GM23338 (cell line): ENCODE data around the gene BAIAP2. TPM values are rescaled to one million over a fixed set of nuclear protein-coding genes. Genes with fewer than 3 reads are reported as not detected.

ENCODE experiments used
- ATAC-seq: fragments of 200-7000 bp; cut with Tn5 transposase; 3 replicates; pipeline ENCODE4 v1.9.1; 2020
- DNase-seq: peaks from one replicate; pipeline ENCODE4 v3.0.0-alpha.2; 2015; ENCODE audit warnings: low spot score
- H2AFZ ChIP-seq: fragments of 200-600 bp; sonication (generic); 2 replicates; pipeline ENCODE4 v1.8.0; 2016; ENCODE audit warnings: antibody characterized with exemption, mild to moderate bottlenecking, moderate library complexity
- H3F3A ChIP-seq: fragments of 200-600 bp; sonication (generic); replicated peaks from 2 replicates; pipeline ENCODE4 v1.8.0; 2017; ENCODE audit warnings: antibody characterized with exemption, mixed run types, low read depth
- H3K27ac ChIP-seq: fragments of 200-600 bp; sonication (generic); 2 replicates; pipeline ENCODE4 v1.6.1; 2016; ENCODE audit warnings: low read depth
- H3K27me3 ChIP-seq: fragments of 200-600 bp; sonication (generic); 2 replicates; pipeline ENCODE4 v1.8.0; 2016; ENCODE audit warnings: mild to moderate bottlenecking, mixed run types, moderate library complexity; ENCODE audit not compliant: insufficient read depth
- H3K36me3 ChIP-seq: fragments of 200-600 bp; sonication (generic); 2 replicates; pipeline ENCODE4 v1.8.0; 2016; ENCODE audit warnings: mild to moderate bottlenecking; ENCODE audit not compliant: insufficient read depth
- H3K4me1 ChIP-seq: fragments of 200-600 bp; sonication (generic); 2 replicates; pipeline ENCODE4 v1.8.0; 2016; ENCODE audit warnings: mild to moderate bottlenecking, moderate library complexity; ENCODE audit not compliant: insufficient read depth
- H3K4me2 ChIP-seq: fragments of 200-600 bp; sonication (generic); 2 replicates; pipeline ENCODE4 v1.7.1; 2017; ENCODE audit warnings: mixed run types
- H3K4me3 ChIP-seq: fragments of 200-600 bp; sonication (generic); 2 replicates; pipeline ENCODE4 v1.6.1; 2016; ENCODE audit warnings: mixed run types
- H3K79me2 ChIP-seq: fragments of 200-600 bp; sonication (generic); replicated peaks from 2 replicates; pipeline ENCODE4 v1.8.0; 2017; ENCODE audit warnings: mild to moderate bottlenecking; ENCODE audit not compliant: insufficient read depth
- H3K9me2 ChIP-seq: fragments of 200-600 bp; sonication (generic); 2 replicates; pipeline ENCODE4 v1.8.0; 2017; ENCODE audit not compliant: insufficient read depth
- H4K20me1 ChIP-seq: fragments of 200-600 bp; sonication (generic); replicated peaks from 2 replicates; pipeline ENCODE4 v1.8.0; 2017; ENCODE audit warnings: mild to moderate bottlenecking; ENCODE audit not compliant: insufficient read depth
- H3K27ac Mint-ChIP-seq: 2 replicates; pipeline ENCODE4 v1.8.0; 2020; ENCODE audit warnings: inconsistent platforms, mild to moderate bottlenecking, moderate library complexity, mixed read lengths
- H3K27me3 Mint-ChIP-seq: 3 replicates; pipeline ENCODE4 v1.8.0; 2022; ENCODE audit warnings: low read depth, mild to moderate bottlenecking, moderate library complexity, mixed read lengths, inconsistent platforms; ENCODE audit not compliant: insufficient read depth, poor library complexity
- H3K36me3 Mint-ChIP-seq: 3 replicates; pipeline ENCODE4 v1.8.0; 2021; ENCODE audit warnings: low read depth, mild to moderate bottlenecking, inconsistent platforms, moderate library complexity, mixed read lengths
- H3K4me1 Mint-ChIP-seq: 3 replicates; pipeline ENCODE4 v1.8.0; 2020; ENCODE audit warnings: mild to moderate bottlenecking, inconsistent platforms, mixed read lengths
- H3K4me3 Mint-ChIP-seq: 3 replicates; pipeline ENCODE4 v1.8.0; 2021; ENCODE audit warnings: moderate library complexity, mild to moderate bottlenecking, inconsistent platforms, mixed read lengths
- H3K9me3 Mint-ChIP-seq: 3 replicates; pipeline ENCODE4 v1.8.0; 2020; ENCODE audit warnings: moderate library complexity, mild to moderate bottlenecking, inconsistent platforms, mixed read lengths
- polyA plus RNA-seq: library from polyadenylated mRNA; unstranded; fragments of >200 nt; fragmentation: Nextera tagmentation; extraction: Ambion mirVana; gene quantifications from 2 replicates; pipeline ENCODE4 v1.2.1, GENCODE V29; 2016
- total RNA-seq: library from RNA; depleted of rRNA; stranded (reverse); fragments of >200 nt; shearing (Covaris generic); gene quantifications from 2 replicates; pipeline ENCODE4 v1.2.3, GENCODE V29; 2014
- TF ChIP-seq, protein P1 (sequence below): fragments of 250-450 bp; sonication (Bioruptor Pico); IDR thresholded peaks from 2 replicates; pipeline ENCODE4 v1.5.0; 2020; ENCODE audit warnings: mild to moderate bottlenecking, moderate library complexity
- TF ChIP-seq, protein P2 (sequence below): IDR thresholded peaks from one replicate; pipeline ENCODE4 v1.6.1; 2018; ENCODE audit warnings: antibody characterized with exemption; ENCODE audit not compliant: unreplicated experiment

Gene BAIAP2
- total and polyA plus RNA-seq, 2 experiments from 2014 or later = 21.7 to 22.7 TPM

DNA sequence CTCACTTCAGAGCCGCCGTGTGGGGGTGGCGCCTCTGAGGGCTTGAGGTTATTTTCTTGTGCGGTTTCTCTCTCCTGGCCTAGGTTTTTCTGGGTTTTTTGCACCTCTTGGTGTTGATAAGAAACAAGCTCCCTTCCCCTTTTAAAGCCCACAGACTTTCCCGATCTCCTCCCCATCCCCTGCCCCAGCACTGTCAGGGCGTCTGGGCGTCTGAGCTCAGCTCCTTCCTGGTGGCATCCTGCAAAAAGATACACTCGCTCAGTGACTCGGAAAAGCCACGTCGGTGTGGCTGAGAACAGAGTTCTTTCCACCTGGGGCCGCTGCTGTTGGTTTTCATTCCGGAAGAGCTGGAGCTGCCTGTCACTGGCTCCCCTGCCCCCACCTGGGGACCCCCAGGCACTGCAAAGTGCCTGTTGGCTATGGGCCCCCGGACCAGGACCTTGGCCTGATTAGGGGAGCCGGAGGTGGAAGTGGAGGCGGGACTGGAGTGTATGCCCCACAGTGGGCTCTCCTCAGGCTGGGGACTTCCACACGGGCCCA, 14.5 kb downstream of the BAIAP2 start:
- Mint-ChIP-seq H3K4me1 (peaks cover 15% of the 10 kb centered on the region), H3K36me3 (no peaks in the 10 kb centered on the region; the same call in 2 of the 3 replicates), H3K4me3 (no peak overlapping the region), H3K27ac (peak overlapping the region; percentile 63; the same call in 1 of the 2 replicates), H3K27me3 (peaks cover 16% of the 10 kb centered on the region), H3K9me3 (no peaks in the 10 kb centered on the region)
- Histone ChIP-seq H3K79me2 (peaks cover 35% of the 10 kb centered on the region), H3K4me1 (no peaks in the 10 kb centered on the region), H3K27me3 (no peaks in the 10 kb centered on the region), H3F3A (no peaks in the 10 kb centered on the region), H3K9me2 (no peaks in the 10 kb centered on the region), H3K4me3 (no peak overlapping the region), H3K27ac (no peak overlapping the region), H4K20me1 (no peaks in the 10 kb centered on the region), H2AFZ (no peak overlapping the region), H3K4me2 (no peak overlapping the region), H3K36me3 (no peaks in the 10 kb centered on the region)
- ATAC-seq = no peak
- TF ChIP-seq, protein P1, sequence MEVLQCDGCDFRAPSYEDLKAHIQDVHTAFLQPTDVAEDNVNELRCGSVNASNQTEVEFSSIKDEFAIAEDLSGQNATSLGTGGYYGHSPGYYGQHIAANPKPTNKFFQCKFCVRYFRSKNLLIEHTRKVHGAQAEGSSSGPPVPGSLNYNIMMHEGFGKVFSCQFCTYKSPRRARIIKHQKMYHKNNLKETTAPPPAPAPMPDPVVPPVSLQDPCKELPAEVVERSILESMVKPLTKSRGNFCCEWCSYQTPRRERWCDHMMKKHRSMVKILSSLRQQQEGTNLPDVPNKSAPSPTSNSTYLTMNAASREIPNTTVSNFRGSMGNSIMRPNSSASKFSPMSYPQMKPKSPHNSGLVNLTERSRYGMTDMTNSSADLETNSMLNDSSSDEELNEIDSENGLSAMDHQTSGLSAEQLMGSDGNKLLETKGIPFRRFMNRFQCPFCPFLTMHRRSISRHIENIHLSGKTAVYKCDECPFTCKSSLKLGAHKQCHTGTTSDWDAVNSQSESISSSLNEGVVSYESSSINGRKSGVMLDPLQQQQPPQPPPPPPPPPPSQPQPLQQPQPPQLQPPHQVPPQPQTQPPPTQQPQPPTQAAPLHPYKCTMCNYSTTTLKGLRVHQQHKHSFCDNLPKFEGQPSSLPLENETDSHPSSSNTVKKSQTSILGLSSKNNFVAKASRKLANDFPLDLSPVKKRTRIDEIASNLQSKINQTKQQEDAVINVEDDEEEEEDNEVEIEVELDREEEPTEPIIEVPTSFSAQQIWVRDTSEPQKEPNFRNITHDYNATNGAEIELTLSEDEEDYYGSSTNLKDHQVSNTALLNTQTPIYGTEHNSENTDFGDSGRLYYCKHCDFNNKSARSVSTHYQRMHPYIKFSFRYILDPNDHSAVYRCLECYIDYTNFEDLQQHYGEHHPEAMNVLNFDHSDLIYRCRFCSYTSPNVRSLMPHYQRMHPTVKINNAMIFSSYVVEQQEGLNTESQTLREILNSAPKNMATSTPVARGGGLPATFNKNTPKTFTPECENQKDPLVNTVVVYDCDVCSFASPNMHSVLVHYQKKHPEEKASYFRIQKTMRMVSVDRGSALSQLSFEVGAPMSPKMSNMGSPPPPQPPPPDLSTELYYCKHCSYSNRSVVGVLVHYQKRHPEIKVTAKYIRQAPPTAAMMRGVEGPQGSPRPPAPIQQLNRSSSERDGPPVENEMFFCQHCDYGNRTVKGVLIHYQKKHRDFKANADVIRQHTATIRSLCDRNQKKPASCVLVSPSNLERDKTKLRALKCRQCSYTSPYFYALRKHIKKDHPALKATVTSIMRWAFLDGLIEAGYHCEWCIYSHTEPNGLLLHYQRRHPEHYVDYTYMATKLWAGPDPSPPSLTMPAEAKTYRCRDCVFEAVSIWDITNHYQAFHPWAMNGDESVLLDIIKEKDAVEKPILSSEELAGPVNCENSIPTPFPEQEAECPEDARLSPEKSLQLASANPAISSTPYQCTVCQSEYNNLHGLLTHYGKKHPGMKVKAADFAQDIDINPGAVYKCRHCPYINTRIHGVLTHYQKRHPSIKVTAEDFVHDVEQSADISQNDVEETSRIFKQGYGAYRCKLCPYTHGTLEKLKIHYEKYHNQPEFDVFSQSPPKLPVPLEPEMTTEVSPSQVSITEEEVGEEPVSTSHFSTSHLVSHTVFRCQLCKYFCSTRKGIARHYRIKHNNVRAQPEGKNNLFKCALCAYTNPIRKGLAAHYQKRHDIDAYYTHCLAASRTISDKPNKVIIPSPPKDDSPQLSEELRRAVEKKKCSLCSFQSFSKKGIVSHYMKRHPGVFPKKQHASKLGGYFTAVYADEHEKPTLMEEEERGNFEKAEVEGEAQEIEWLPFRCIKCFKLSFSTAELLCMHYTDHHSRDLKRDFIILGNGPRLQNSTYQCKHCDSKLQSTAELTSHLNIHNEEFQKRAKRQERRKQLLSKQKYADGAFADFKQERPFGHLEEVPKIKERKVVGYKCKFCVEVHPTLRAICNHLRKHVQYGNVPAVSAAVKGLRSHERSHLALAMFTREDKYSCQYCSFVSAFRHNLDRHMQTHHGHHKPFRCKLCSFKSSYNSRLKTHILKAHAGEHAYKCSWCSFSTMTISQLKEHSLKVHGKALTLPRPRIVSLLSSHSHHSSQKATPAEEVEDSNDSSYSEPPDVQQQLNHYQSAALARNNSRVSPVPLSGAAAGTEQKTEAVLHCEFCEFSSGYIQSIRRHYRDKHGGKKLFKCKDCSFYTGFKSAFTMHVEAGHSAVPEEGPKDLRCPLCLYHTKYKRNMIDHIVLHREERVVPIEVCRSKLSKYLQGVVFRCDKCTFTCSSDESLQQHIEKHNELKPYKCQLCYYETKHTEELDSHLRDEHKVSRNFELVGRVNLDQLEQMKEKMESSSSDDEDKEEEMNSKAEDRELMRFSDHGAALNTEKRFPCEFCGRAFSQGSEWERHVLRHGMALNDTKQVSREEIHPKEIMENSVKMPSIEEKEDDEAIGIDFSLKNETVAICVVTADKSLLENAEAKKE (CRISPR knock-in tag) = no peak
- TF ChIP-seq, protein P2, sequence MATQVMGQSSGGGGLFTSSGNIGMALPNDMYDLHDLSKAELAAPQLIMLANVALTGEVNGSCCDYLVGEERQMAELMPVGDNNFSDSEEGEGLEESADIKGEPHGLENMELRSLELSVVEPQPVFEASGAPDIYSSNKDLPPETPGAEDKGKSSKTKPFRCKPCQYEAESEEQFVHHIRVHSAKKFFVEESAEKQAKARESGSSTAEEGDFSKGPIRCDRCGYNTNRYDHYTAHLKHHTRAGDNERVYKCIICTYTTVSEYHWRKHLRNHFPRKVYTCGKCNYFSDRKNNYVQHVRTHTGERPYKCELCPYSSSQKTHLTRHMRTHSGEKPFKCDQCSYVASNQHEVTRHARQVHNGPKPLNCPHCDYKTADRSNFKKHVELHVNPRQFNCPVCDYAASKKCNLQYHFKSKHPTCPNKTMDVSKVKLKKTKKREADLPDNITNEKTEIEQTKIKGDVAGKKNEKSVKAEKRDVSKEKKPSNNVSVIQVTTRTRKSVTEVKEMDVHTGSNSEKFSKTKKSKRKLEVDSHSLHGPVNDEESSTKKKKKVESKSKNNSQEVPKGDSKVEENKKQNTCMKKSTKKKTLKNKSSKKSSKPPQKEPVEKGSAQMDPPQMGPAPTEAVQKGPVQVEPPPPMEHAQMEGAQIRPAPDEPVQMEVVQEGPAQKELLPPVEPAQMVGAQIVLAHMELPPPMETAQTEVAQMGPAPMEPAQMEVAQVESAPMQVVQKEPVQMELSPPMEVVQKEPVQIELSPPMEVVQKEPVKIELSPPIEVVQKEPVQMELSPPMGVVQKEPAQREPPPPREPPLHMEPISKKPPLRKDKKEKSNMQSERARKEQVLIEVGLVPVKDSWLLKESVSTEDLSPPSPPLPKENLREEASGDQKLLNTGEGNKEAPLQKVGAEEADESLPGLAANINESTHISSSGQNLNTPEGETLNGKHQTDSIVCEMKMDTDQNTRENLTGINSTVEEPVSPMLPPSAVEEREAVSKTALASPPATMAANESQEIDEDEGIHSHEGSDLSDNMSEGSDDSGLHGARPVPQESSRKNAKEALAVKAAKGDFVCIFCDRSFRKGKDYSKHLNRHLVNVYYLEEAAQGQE = no peak
- no peak for DNase-seq
